ENCODE measurements around the gene CCN6.

CCN6 gene

DNA sequence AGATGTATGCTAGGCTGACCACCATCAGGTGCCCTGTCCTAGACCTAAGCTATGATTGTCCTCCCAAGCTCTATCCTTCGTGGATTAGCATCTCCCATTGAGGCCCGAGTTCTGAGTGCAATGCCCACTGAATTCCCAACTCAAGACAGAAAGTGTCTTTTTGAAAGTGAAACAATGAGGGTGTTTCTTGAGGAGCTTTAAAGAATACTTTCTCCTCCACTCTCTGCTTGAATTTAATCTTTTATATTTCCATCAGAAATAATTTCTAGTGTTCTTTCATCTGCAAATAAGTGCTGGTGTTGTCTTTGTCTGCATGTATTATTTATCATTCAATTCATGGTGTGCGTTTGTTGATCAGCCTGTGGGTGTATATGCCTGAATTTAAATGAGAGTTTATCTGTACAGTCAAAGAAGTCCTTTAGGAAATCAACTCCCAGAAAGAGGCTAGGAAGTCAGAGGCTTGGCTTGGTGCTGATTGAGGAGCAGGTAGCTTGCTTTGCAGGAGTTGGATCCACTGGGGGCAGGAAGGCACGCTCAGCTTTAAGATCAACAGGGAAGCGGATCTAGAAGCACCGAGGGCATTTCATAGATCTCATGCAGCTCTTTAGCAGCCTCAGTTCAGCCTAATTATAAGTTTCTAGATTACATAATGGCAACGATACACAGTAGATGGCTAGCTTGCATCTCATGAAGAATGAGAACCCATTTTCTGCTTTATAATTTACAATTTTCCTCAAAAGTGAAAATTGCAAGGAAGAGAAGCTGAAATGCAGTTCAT lies 36.0 kb upstream of the CCN6 start:
- Histone ChIP-seq H3K27ac (ENCODE audit: low read depth, low read length) (no peak overlapping the region), H3K36me3 (ENCODE audit: control insufficient read depth, insufficient read depth, low read length) (no peaks in the 10 kb centered on the region), H3K27me3 (ENCODE audit: control insufficient read depth, insufficient read depth, low read length) (no peaks in the 10 kb centered on the region), H3K4me1 (ENCODE audit: control insufficient read depth, insufficient read depth, low read length) (peaks cover 5% of the 10 kb centered on the region), H3K4me3 (ENCODE audit: low read length) (no peak overlapping the region), H3K9ac (ENCODE audit: low read length) (no peak overlapping the region)

DNA sequence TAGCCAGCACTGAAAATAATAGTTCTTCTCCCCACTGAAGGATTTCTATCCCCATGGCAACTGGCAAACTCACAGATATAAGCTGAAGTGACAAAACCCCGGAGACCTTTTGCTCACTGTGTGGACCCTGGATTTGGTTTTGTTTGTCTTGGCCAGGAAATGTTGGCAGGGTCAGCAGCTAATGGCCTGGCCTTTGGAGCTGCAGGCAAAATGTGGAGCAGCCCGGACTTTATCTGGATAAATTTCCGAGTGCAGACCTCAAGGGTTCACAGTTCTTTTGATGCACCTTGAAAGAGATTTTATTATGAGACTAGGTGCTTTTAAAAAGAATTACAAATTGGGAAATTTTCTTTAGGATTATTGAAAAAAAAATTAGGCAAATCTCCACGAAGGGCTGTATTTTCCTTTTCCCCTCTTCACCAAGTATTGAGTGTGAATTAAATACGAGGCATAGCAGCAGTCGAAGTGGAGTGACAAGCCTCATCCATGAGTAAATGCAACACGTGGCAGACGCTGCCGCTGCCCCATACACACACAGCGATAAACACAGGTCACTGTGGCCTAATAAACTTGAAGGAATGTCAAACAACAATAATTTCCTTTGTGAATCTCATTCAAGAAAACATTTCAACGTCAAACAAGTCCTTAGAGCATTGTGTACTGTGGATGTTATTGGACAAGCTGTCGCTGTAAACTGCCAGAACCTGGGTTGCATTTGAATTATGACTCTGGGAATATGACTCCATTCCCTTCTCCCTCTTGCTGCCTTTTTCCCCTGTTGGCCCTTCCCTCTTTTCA lies 35.1 kb upstream of the CCN6 start:
- Histone ChIP-seq H3K4me3 (ENCODE audit: low read length) (no peak overlapping the region), H3K4me1 (ENCODE audit: control insufficient read depth, insufficient read depth, low read length) (peaks cover 5% of the 10 kb centered on the region), H3K36me3 (ENCODE audit: control insufficient read depth, insufficient read depth, low read length) (no peaks in the 10 kb centered on the region), H3K27me3 (ENCODE audit: control insufficient read depth, insufficient read depth, low read length) (no peaks in the 10 kb centered on the region), H3K27ac (ENCODE audit: low read depth, low read length) (no peak overlapping the region), H3K9ac (ENCODE audit: low read length) (no peak overlapping the region)

DNA sequence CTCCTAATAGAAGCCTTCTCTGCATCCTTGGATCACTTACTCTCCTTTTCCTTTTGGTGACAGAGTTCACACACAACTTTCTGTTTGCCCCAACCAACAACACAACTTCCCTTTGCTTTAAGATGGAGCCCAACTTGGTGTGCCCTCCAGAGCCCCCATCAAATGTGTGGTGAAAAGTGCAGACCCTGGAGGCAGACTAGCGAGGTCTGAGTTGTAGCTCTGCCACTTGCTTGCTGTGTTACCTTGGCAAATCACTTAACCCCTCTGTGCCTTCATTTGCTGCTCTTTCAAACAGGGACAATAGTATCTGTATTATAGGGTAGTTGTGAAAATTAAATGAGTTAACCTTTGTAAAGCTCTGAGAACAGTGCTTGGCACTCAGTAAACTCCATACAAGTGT lies 34.3 kb upstream of the CCN6 start:
- H3K9ac ChIP-seq (ENCODE audit: low read length): no peak overlapping the region
- no peaks in the 10 kb centered on the region for H3K27me3 ChIP-seq (ENCODE audit: control insufficient read depth, insufficient read depth, low read length)
- H3K4me3 ChIP-seq (ENCODE audit: low read length): no peak overlapping the region
- H3K36me3 ChIP-seq (ENCODE audit: control insufficient read depth, insufficient read depth, low read length): no peaks in the 10 kb centered on the region
- H3K27ac ChIP-seq (ENCODE audit: low read depth, low read length): no peak overlapping the region
- H3K4me1 ChIP-seq (ENCODE audit: control insufficient read depth, insufficient read depth, low read length): peaks cover 2% of the 10 kb centered on the region

DNA sequence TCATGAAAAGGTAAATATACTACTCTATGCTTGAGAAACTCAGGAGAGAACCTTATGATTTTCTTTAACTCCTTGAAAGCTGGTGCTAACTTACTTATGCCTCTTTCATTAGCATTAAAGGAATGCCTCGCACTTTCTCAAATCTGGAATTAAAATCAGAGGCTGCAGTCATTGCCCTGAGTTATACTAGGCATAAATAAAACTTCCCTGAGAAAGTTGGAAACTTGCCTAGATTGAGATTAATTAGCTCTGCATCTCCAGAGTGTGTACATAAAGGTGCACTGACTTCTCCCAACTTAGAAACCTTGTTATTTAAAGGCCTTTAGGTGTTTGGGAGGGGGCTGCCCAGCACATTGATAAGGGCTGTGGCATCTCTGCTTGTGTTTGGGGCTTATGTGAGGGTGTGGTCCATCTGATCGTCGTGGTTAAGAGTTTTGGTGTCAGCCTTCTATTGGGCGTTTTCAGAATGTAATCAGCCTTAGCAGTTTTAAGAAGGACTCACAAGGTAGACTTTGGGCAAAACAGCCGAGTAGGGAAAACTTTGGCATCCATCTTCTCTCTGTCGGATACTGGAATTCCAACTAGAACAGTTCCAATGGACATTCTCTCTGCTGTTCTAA lies 32.1 kb upstream of the CCN6 start:
- H3K27ac ChIP-seq (ENCODE audit: low read depth, low read length): no peak overlapping the region
- H3K4me1 ChIP-seq (ENCODE audit: control insufficient read depth, insufficient read depth, low read length): peaks cover 2% of the 10 kb centered on the region
- H3K9ac ChIP-seq (ENCODE audit: low read length): no peak overlapping the region
- no peaks in the 10 kb centered on the region for H3K36me3 ChIP-seq (ENCODE audit: control insufficient read depth, insufficient read depth, low read length)
- no peak overlapping the region for H3K4me3 ChIP-seq (ENCODE audit: low read length)
- H3K27me3 ChIP-seq (ENCODE audit: control insufficient read depth, insufficient read depth, low read length): no peaks in the 10 kb centered on the region

DNA sequence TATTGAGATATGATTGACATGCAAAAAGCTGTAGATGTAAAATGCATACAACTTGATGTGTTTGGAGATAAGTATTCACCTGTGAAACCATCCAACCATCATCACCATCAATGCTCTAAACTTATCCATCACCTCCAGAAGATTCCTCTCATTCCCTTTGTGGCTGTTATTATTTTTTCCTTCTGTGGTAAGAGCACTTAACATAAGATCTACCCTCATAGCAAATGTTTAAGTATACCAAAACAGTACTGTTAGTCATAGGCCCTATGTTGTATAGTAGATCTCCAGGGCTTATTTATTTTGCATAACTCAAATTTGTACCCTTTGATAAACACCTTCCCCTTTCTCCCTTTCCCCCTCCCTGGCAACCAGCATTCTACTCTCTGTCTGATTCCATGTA lies 31.2 kb upstream of the CCN6 start:
- H3K36me3 ChIP-seq (ENCODE audit: control insufficient read depth, insufficient read depth, low read length): no peaks in the 10 kb centered on the region
- H3K27ac ChIP-seq (ENCODE audit: low read depth, low read length): no peak overlapping the region
- no peak overlapping the region for H3K9ac ChIP-seq (ENCODE audit: low read length)
- H3K4me3 ChIP-seq (ENCODE audit: low read length): no peak overlapping the region
- peaks cover 2% of the 10 kb centered on the region for H3K4me1 ChIP-seq (ENCODE audit: control insufficient read depth, insufficient read depth, low read length)
- no peaks in the 10 kb centered on the region for H3K27me3 ChIP-seq (ENCODE audit: control insufficient read depth, insufficient read depth, low read length)

DNA sequence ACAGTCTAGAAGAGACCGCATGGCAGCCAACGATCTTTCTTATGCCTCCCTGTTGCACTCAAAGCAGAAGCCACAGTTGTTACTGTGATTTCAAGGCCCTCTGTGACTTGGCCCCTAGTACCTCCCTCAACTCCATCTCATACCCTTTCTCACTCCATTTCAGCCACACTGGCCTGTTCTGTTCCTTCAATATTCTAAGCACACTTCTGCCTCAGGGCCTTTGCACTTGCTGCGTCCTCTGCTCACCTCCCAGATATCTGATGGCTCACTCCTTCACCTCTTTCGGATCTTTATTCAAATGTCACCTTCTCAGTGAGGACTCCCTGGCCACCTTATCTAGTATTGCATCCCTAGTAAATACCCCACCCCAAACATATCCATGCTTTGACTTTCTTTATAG lies 29.4 kb upstream of the CCN6 start:
- Histone ChIP-seq H3K27ac (ENCODE audit: low read depth, low read length) (no peak overlapping the region), H3K36me3 (ENCODE audit: control insufficient read depth, insufficient read depth, low read length) (no peaks in the 10 kb centered on the region), H3K27me3 (ENCODE audit: control insufficient read depth, insufficient read depth, low read length) (no peaks in the 10 kb centered on the region)

DNA sequence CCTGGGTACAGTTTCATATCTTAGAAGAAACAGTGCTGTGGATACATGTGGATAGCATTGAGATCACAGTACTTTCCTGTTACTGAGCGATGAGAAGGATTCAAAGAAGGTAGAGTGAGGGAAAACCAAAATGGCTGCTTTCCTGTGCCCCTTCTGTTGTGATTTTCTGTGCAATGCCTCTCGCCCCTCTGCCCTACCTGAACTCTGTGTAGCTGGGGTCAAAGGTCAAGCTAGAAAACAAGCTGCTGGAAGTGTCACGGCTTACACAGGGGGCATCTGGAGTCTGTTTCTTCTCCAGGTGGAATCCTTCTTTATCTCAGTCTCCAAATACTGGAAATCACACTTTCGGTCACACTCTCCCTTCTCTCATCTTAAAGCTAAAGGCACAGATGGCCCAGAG lies 27.0 kb upstream of the CCN6 start:
- H3K36me3 ChIP-seq (ENCODE audit: control insufficient read depth, insufficient read depth, low read length): no peaks in the 10 kb centered on the region
- H3K27me3 ChIP-seq (ENCODE audit: control insufficient read depth, insufficient read depth, low read length): no peaks in the 10 kb centered on the region
- H3K9ac ChIP-seq (ENCODE audit: low read length): no peak overlapping the region
- no peak overlapping the region for H3K27ac ChIP-seq (ENCODE audit: low read depth, low read length)
- H3K4me3 ChIP-seq (ENCODE audit: low read length): no peak overlapping the region
- no peaks in the 10 kb centered on the region for H3K4me1 ChIP-seq (ENCODE audit: control insufficient read depth, insufficient read depth, low read length)

More for the DNA sequence above, 29.4 kb upstream of the CCN6 start:
- Histone ChIP-seq H3K9ac (ENCODE audit: low read length) (no peak overlapping the region), H3K4me1 (ENCODE audit: control insufficient read depth, insufficient read depth, low read length) (peaks cover 2% of the 10 kb centered on the region), H3K4me3 (ENCODE audit: low read length) (no peak overlapping the region)

GRCh38 chr6:112027942-112028674 lies 25.8 kb upstream of the CCN6 start:
- H3K27ac ChIP-seq (ENCODE audit: low read depth, low read length): no peak overlapping the region
- H3K9ac ChIP-seq (ENCODE audit: low read length): no peak overlapping the region
- H3K4me3 ChIP-seq (ENCODE audit: low read length): no peak overlapping the region
- H3K4me1 ChIP-seq (ENCODE audit: control insufficient read depth, insufficient read depth, low read length): no peaks in the 10 kb centered on the region
- no peaks in the 10 kb centered on the region for H3K27me3 ChIP-seq (ENCODE audit: control insufficient read depth, insufficient read depth, low read length)
- no peaks in the 10 kb centered on the region for H3K36me3 ChIP-seq (ENCODE audit: control insufficient read depth, insufficient read depth, low read length)

DNA sequence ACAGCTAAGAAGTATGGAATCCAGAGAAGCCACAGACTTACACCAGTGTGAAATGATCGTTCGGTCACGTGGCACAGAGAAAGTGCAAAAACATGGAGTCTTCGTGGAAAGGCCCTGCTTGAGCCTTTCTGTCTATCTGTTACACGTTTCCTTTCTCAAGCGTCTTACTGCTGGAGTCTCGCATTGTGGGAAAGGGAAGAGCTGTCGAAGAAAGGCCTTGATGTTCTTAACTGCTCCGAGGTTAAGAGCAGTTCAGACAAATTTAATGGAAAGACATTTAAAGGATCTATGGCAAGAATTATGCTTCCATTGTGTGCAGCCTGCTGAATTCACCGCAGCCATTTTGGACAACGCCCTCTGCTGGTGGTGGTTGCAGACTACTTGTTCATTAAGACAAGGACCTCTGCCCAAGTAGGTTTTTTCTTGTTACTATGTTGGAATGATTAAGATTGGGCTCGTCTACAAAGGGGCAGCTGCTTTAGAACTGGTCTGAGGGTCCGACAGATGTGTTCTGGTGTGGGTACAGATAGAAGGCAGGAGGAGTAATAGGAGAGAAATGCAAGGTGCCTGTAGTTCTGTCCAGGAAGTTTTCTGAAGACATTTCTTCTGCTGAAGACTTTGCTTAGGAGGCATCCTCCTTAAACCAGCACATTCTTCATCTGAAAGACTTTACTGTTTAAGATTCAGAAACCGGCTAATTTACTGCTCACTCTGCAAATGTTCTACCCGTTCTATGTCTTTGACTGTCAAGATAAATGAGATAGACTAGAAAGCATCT lies 24.7 kb upstream of the CCN6 start:
- no peak overlapping the region for H3K4me3 ChIP-seq (ENCODE audit: low read length)
- H3K4me1 ChIP-seq (ENCODE audit: control insufficient read depth, insufficient read depth, low read length): no peaks in the 10 kb centered on the region
- no peaks in the 10 kb centered on the region for H3K36me3 ChIP-seq (ENCODE audit: control insufficient read depth, insufficient read depth, low read length)
- H3K9ac ChIP-seq (ENCODE audit: low read length): no peak overlapping the region
- no peaks in the 10 kb centered on the region for H3K27me3 ChIP-seq (ENCODE audit: control insufficient read depth, insufficient read depth, low read length)
- H3K27ac ChIP-seq (ENCODE audit: low read depth, low read length): no peak overlapping the region

GRCh38 chr6:112030206-112030960 lies 23.5 kb upstream of the CCN6 start:
- Histone ChIP-seq H3K4me1 (ENCODE audit: control insufficient read depth, insufficient read depth, low read length) (peaks cover under 1% of the 10 kb centered on the region), H3K9ac (ENCODE audit: low read length) (no peak overlapping the region), H3K36me3 (ENCODE audit: control insufficient read depth, insufficient read depth, low read length) (no peaks in the 10 kb centered on the region), H3K4me3 (ENCODE audit: low read length) (no peak overlapping the region), H3K27ac (ENCODE audit: low read depth, low read length) (peak overlapping the region; percentile 14), H3K27me3 (ENCODE audit: control insufficient read depth, insufficient read depth, low read length) (no peaks in the 10 kb centered on the region)

- H3K4me1 ChIP-seq (ENCODE audit: control insufficient read depth, insufficient read depth, low read length): peaks cover 2% of the 10 kb centered on the region
- no peaks in the 10 kb centered on the region for H3K36me3 ChIP-seq (ENCODE audit: control insufficient read depth, insufficient read depth, low read length)
- H3K27me3 ChIP-seq (ENCODE audit: control insufficient read depth, insufficient read depth, low read length): no peaks in the 10 kb centered on the region
- H3K4me3 ChIP-seq (ENCODE audit: low read length): no peak overlapping the region
- H3K9ac ChIP-seq (ENCODE audit: low read length): no peak overlapping the region
- peak overlapping the region; percentile 14 for H3K27ac ChIP-seq (ENCODE audit: low read depth, low read length)
Observed at GRCh38 chr6:112030961-112031660, 22.8 kb upstream of the CCN6 start.
